Neural cell (in vitro differentiated cells): ENCODE data around the gene CRYGN. TPM values are rescaled to one million over a fixed set of nuclear protein-coding genes. Genes with fewer than 3 reads are reported as not detected.

Source experiments
- H2AFZ ChIP-seq: fragments of 200-600, 300-800 bp; sonication (generic), shearing (Covaris generic); 2 replicates; pipeline ENCODE4 v1.6.0; 2014; ENCODE audit warnings: low read depth, mild to moderate bottlenecking, antibody characterized with exemption, low read length, moderate library complexity
- H3F3A ChIP-seq: fragments of 200-600 bp; shearing (Covaris generic); 2 replicates; pipeline ENCODE4 v1.6.1; 2016; ENCODE audit warnings: mild to moderate bottlenecking, moderate library complexity, mixed read lengths, antibody characterized with exemption, low read length; ENCODE audit not compliant: insufficient read depth, poor library complexity, severe bottlenecking
- H3K27ac ChIP-seq: fragments of 200-600, 300-800 bp; sonication (generic), shearing (Covaris generic); 2 replicates; pipeline ENCODE4 v1.5.1; 2014; ENCODE audit warnings: mild to moderate bottlenecking, low read length, moderate library complexity
- H3K27me3 ChIP-seq: fragments of 300-800, 200-600 bp; sonication (generic), shearing (Covaris generic); 2 replicates; pipeline ENCODE4 v1.6.0; 2014; ENCODE audit warnings: mild to moderate bottlenecking, low read depth, low read length, moderate library complexity; ENCODE audit not compliant: insufficient read depth
- H3K36me3 ChIP-seq: fragments of 300-800, 200-600 bp; sonication (generic), shearing (Covaris generic); 2 replicates; pipeline ENCODE4 v1.5.1; 2014; ENCODE audit warnings: mild to moderate bottlenecking, antibody characterized with exemption, low read length, moderate library complexity; ENCODE audit not compliant: insufficient read depth
- H3K4me2 ChIP-seq: fragments of 300-800, 200-600 bp; sonication (generic), shearing (Covaris generic); 2 replicates; pipeline ENCODE4 v1.6.0; 2014; ENCODE audit warnings: mild to moderate bottlenecking, low read length
- H3K4me3 ChIP-seq: fragments of 300-800, 200-600 bp; sonication (generic), shearing (Covaris generic); 2 replicates; pipeline ENCODE4 v1.5.1; 2014; ENCODE audit warnings: mild to moderate bottlenecking, low read length, moderate library complexity
- H3K79me2 ChIP-seq: fragments of 200-600 bp; shearing (Covaris generic); replicated peaks from 2 replicates; pipeline ENCODE4 v1.6.0; 2014; ENCODE audit warnings: mild to moderate bottlenecking, low read length, moderate library complexity; ENCODE audit not compliant: insufficient read depth
- H3K9ac ChIP-seq: fragments of 300-800, 200-600 bp; sonication (generic), shearing (Covaris generic); 2 replicates; pipeline ENCODE4 v1.6.1; 2016; ENCODE audit warnings: mild to moderate bottlenecking, low read length, mixed read lengths
- H3K9me2 ChIP-seq: fragments of 200-600 bp; shearing (Covaris generic); 2 replicates; pipeline ENCODE4 v1.6.1; 2016; ENCODE audit warnings: mild to moderate bottlenecking, low read length, mixed read lengths; ENCODE audit not compliant: insufficient read depth
- H3K9me3 ChIP-seq: fragments of 200-600, 300-800 bp; sonication (generic), shearing (Covaris generic); 2 replicates; pipeline ENCODE4 v1.6.1; 2016; ENCODE audit warnings: mild to moderate bottlenecking, mixed run types, low read length, moderate library complexity, mixed read lengths
- H4K20me1 ChIP-seq: fragments of 200-600 bp; shearing (Covaris generic); 2 replicates; pipeline ENCODE4 v1.6.1; 2016; ENCODE audit warnings: mild to moderate bottlenecking, mixed run types; ENCODE audit not compliant: insufficient read depth
- EP300 ChIP-seq: fragments of 450-650 bp; conservative IDR thresholded peaks from 2 replicates; pipeline ENCODE4 v1.6.1; 2014; ENCODE audit warnings: antibody characterized with exemption, mild to moderate bottlenecking, moderate library complexity; ENCODE audit not compliant: poor library complexity, severe bottlenecking
- EZH2 ChIP-seq: fragments of 200-600, 300-800 bp; shearing (Covaris generic), sonication (generic); IDR thresholded peaks from 2 replicates; pipeline ENCODE4 v1.6.1; 2014; ENCODE audit warnings: antibody characterized with exemption, low read length, borderline replicate concordance, mild to moderate bottlenecking; ENCODE audit not compliant: insufficient read depth, poor library complexity, severe bottlenecking
- MXI1 ChIP-seq: fragments of 450-650 bp; conservative IDR thresholded peaks from 2 replicates; pipeline ENCODE4 v1.6.1; 2014; ENCODE audit warnings: antibody characterized with exemption, mild to moderate bottlenecking; ENCODE audit not compliant: poor library complexity, severe bottlenecking
- POLR2AphosphoS5 ChIP-seq: IDR thresholded peaks from 2 replicates; pipeline ENCODE4 v1.6.1; 2012
- RAD21 ChIP-seq: fragments of 450-650 bp; conservative IDR thresholded peaks from 2 replicates; pipeline ENCODE4 v1.6.1; 2014; ENCODE audit warnings: antibody characterized with exemption, mild to moderate bottlenecking, moderate library complexity
- SMC3 ChIP-seq: fragments of 450-650 bp; conservative IDR thresholded peaks from 2 replicates; pipeline ENCODE4 v1.6.1; 2014; ENCODE audit warnings: antibody characterized with exemption, mild to moderate bottlenecking, moderate library complexity; ENCODE audit not compliant: poor library complexity
- TAF1 ChIP-seq: IDR thresholded peaks from 2 replicates; pipeline ENCODE4 v1.6.1; 2012; ENCODE audit warnings: low read depth
- polyA plus RNA-seq: library from polyadenylated mRNA; depleted of rRNA; stranded (reverse); fragments of >200 nt; gene quantifications from 2 replicates; pipeline ENCODE4 v1.2.3, GENCODE V29; 2014
- TF ChIP-seq, protein P1 (sequence below): IDR thresholded peaks from 2 replicates; pipeline ENCODE4 v1.6.1; 2012; ENCODE audit warnings: borderline replicate concordance
- TF ChIP-seq, protein P2 (sequence below): fragments of 450-650 bp; IDR thresholded peaks from 2 replicates; pipeline ENCODE4 v1.5.1; 2014; ENCODE audit warnings: antibody characterized with exemption, mild to moderate bottlenecking, moderate library complexity; ENCODE audit not compliant: poor library complexity, severe bottlenecking

The CRYGN gene
- polyA plus RNA-seq, 1 donor from 2014 or later: not detected

DNA sequence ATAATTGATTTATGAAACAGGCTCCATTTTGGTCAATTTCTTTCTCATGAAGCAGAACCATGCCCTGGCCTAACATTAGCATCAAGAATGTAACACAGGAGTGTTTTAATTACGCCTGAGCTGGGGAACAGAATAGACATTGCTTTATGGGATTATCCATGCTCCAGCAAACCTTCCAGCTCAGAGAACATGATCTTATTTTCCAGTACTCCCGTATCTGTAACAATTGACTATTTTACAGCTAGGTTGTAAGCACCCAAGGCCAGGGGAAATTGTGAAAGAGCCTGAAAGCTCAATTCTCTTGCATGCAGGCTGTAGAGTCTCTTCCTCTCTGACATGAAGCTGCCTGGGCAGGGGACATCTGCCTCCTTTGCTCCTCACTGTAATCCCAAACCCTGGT lies 30.8 kb upstream of the CRYGN start:
- Histone ChIP-seq H3K4me2 (no peak overlapping the region), H3F3A (no peaks in the 10 kb centered on the region), H3K36me3 (peaks cover under 1% of the 10 kb centered on the region), H4K20me1 (no peaks in the 10 kb centered on the region), H3K4me3 (no peak overlapping the region), H3K9me2 (no peaks in the 10 kb centered on the region), H3K9ac (no peak overlapping the region), H3K79me2 (peaks cover 3% of the 10 kb centered on the region), H2AFZ (no peak overlapping the region), H3K27ac (peak overlapping the region; percentile 29), H3K9me3 (no peaks in the 10 kb centered on the region), H3K27me3 (no peaks in the 10 kb centered on the region)
- TF ChIP-seq MXI1 (no peak), SMC3 (no peak), EP300 (no peak), RAD21 (no peak), TAF1 (no peak), EZH2 (no peak)
- TF ChIP-seq, protein P1, sequence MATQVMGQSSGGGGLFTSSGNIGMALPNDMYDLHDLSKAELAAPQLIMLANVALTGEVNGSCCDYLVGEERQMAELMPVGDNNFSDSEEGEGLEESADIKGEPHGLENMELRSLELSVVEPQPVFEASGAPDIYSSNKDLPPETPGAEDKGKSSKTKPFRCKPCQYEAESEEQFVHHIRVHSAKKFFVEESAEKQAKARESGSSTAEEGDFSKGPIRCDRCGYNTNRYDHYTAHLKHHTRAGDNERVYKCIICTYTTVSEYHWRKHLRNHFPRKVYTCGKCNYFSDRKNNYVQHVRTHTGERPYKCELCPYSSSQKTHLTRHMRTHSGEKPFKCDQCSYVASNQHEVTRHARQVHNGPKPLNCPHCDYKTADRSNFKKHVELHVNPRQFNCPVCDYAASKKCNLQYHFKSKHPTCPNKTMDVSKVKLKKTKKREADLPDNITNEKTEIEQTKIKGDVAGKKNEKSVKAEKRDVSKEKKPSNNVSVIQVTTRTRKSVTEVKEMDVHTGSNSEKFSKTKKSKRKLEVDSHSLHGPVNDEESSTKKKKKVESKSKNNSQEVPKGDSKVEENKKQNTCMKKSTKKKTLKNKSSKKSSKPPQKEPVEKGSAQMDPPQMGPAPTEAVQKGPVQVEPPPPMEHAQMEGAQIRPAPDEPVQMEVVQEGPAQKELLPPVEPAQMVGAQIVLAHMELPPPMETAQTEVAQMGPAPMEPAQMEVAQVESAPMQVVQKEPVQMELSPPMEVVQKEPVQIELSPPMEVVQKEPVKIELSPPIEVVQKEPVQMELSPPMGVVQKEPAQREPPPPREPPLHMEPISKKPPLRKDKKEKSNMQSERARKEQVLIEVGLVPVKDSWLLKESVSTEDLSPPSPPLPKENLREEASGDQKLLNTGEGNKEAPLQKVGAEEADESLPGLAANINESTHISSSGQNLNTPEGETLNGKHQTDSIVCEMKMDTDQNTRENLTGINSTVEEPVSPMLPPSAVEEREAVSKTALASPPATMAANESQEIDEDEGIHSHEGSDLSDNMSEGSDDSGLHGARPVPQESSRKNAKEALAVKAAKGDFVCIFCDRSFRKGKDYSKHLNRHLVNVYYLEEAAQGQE: no peak
- TF ChIP-seq, protein P2, sequence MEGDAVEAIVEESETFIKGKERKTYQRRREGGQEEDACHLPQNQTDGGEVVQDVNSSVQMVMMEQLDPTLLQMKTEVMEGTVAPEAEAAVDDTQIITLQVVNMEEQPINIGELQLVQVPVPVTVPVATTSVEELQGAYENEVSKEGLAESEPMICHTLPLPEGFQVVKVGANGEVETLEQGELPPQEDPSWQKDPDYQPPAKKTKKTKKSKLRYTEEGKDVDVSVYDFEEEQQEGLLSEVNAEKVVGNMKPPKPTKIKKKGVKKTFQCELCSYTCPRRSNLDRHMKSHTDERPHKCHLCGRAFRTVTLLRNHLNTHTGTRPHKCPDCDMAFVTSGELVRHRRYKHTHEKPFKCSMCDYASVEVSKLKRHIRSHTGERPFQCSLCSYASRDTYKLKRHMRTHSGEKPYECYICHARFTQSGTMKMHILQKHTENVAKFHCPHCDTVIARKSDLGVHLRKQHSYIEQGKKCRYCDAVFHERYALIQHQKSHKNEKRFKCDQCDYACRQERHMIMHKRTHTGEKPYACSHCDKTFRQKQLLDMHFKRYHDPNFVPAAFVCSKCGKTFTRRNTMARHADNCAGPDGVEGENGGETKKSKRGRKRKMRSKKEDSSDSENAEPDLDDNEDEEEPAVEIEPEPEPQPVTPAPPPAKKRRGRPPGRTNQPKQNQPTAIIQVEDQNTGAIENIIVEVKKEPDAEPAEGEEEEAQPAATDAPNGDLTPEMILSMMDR: no peak

DNA sequence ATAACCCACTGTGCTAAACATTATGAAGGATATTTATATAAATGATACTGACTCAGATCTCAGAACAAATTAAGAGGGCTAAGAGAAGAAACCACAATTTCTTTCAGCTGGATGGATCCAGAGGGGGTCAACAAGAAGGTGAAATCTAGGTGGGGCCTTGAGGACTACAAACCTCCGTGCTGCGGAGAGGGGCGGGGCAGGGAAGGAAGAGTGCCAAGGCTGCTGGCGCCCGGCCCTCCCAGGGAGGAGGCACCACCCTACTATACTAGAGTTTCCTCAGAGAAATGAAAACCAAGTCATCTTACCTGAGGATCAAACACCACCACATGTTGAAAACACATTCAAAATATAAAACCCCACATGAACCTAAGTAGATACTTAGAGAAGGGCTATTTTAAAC lies 29.3 kb upstream of the CRYGN start:
- Histone ChIP-seq H3K27ac (no peak overlapping the region), H3K4me3 (no peak overlapping the region), H3F3A (no peaks in the 10 kb centered on the region), H2AFZ (no peak overlapping the region), H3K27me3 (no peaks in the 10 kb centered on the region), H4K20me1 (no peaks in the 10 kb centered on the region), H3K9ac (no peak overlapping the region), H3K79me2 (no peaks in the 10 kb centered on the region), H3K4me2 (no peak overlapping the region), H3K36me3 (peaks cover 7% of the 10 kb centered on the region), H3K9me3 (no peaks in the 10 kb centered on the region), H3K9me2 (no peaks in the 10 kb centered on the region)
- TF ChIP-seq SMC3: no peak
- no peak for TF ChIP-seq RAD21
- TF ChIP-seq, protein P2: no peak
- TF ChIP-seq TAF1: no peak
- TF ChIP-seq, protein P1: no peak
- no peak for TF ChIP-seq EZH2
- no peak for TF ChIP-seq EP300
- TF ChIP-seq POLR2AphosphoS5: no peak
- no peak for TF ChIP-seq MXI1
